Raji (cell line): ENCODE data around the gene STK16.

ENCODE experiments used
- POLR2A ChIP-seq: IDR thresholded peaks from 2 replicates; pipeline ENCODE4 v1.6.1; 2011; ENCODE audit warnings: low read depth, low read length, control low read depth; ENCODE audit not compliant: insufficient read depth

Gene STK16

GRCh38 chr2:219281588-219281987, 36.3 kb downstream of the STK16 start:
- TF ChIP-seq POLR2A, result no peak

GRCh38 chr2:219282375-219282774, 37.1 kb downstream of the STK16 start:
- no peak for TF ChIP-seq POLR2A

- no peak for TF ChIP-seq POLR2A
These were observed 37.8 kb downstream of the STK16 start for GRCh38 chr2:219282943-219283581.

- TF ChIP-seq POLR2A, result no peak
These were observed 39.5 kb downstream of the STK16 start for GRCh38 chr2:219284501-219285372.

- TF ChIP-seq POLR2A, result no peak
These were observed 40.1 kb downstream of the STK16 start for GRCh38 chr2:219285373-219285735.

- no peak for TF ChIP-seq POLR2A
These were observed 40.7 kb downstream of the STK16 start for GRCh38 chr2:219285894-219286425.

GRCh38 chr2:219286436-219287115, 41.3 kb downstream of the STK16 start:
- TF ChIP-seq POLR2A, result no peak

GRCh38 chr2:219287580-219288265, 42.4 kb downstream of the STK16 start:
- no peak for TF ChIP-seq POLR2A

- TF ChIP-seq POLR2A, result no peak
These were observed 43.9 kb downstream of the STK16 start for GRCh38 chr2:219289195-219289536.

- no peak for TF ChIP-seq POLR2A
These were observed 44.5 kb downstream of the STK16 start for GRCh38 chr2:219289537-219290361.

- no peak for TF ChIP-seq POLR2A
These were observed 45.3 kb downstream of the STK16 start for GRCh38 chr2:219290381-219291171.

- no peak for TF ChIP-seq POLR2A
These were observed 46.1 kb downstream of the STK16 start for GRCh38 chr2:219291394-219291793.

- TF ChIP-seq POLR2A, result no peak
These were observed 46.7 kb downstream of the STK16 start for GRCh38 chr2:219291910-219292490.
